ENCODE results near the gene TTLL8. TPM values are rescaled to one million over a fixed set of nuclear protein-coding genes. Genes with fewer than 3 reads are reported as not detected.

The TTLL8 gene
- total and polyA plus RNA-seq, 2 donors (not counting 3 experiments of a cell fraction or from before 2014, with no cell fraction given), result not detected

DNA sequence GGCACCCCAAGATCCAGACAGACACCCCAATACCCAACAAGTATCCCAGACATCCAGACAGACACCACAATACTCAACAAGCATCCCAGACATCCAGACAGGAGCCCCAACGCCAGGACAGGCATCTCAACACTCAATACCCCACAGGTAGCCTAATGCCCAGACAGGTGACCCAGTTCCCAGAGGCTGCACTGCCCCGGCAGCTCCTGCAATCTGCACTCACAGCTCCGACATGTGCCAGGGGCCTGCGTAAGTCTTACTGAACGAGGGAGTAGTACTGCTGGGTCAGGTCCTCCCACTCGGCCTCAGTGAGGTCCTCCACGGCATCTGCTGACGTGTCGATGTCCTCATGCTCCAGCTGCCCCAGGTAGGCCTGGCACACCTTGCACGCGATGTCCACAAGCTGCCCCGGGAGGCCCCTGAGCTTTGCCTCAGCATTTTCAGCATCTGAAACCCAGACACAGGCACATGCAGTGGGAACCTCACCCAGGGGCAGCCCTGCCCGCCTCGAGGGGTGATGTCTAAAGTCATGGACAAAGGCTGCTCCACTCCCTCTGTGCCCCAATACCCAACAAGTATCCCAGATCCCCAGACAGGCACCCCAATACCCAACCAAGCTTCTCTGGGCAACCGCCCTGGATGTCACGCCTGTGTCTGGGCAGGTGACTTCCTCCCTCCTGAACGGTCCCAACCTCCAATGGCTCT lies 16.6 kb downstream of the TTLL8 start:
- intact Hi-C loops (cut with micrococcal nuclease), result no loop called here
- Histone ChIP-seq H3K9ac (replicated peaks; ENCODE audit: extremely low read depth, insufficient read depth, low read length) (no peak overlapping the region), H2AFZ (ENCODE audit: low read depth, low read length) (no peak overlapping the region), H3K9me1 (replicated peaks; ENCODE audit: control insufficient read depth, extremely low read depth, insufficient read depth, low read length) (no peaks in the 10 kb centered on the region), H3K27ac (ENCODE audit: insufficient read depth, low read depth, low read length) (no peak overlapping the region), H4K20me1 (replicated peaks; ENCODE audit: control insufficient read depth, extremely low read depth, insufficient read depth, low read length) (no peaks in the 10 kb centered on the region), H3K36me3 (ENCODE audit: control insufficient read depth in 2 of 2, extremely low read depth in 1 of 2, insufficient read depth in 2 of 2, low read length in 2 of 2) (no peaks in the 10 kb centered on the region), H3K9me3 (replicated peaks; ENCODE audit: control insufficient read depth, insufficient read depth, low read length) (no peaks in the 10 kb centered on the region), H3K4me1 (ENCODE audit: control insufficient read depth, extremely low read depth, insufficient read depth, low read length) (no peaks in the 10 kb centered on the region), H3K79me2 (ENCODE audit: control insufficient read depth, insufficient read depth, low read length) (no peaks in the 10 kb centered on the region), H3K4me2 (ENCODE audit: insufficient read depth, low read length) (no peak overlapping the region), H3K4me3 (replicated peaks in 1 of 3; ENCODE audit: insufficient read depth in 1 of 3, low read depth in 1 of 3, low read length in 3 of 3) (no peak overlapping the region), H3K27me3 (ENCODE audit: control insufficient read depth in 2 of 2, insufficient read depth in 2 of 2, low read length in 2 of 2) (no peaks in the 10 kb centered on the region)
- no TSS peak for BruUV-seq (replicated peaks)
- FAIRE-seq (no peak), DNase-seq (ENCODE audit: low read depth, low spot score) (no peak)
- dilution Hi-C loops (cut with MboI; ENCODE audit: extremely low pct_ligation_motif_present, low sequenced_read_pairs), result no loop called here
- ChIA-PET CTCF (interaction anchor here (2.0 kb wide), 1 partner anchor 11 kb away, joined by 8 read pairs; no protein-coding TSS in a partner anchor), POLR2A (no interaction called here)
- TF ChIP-seq, protein P1, sequence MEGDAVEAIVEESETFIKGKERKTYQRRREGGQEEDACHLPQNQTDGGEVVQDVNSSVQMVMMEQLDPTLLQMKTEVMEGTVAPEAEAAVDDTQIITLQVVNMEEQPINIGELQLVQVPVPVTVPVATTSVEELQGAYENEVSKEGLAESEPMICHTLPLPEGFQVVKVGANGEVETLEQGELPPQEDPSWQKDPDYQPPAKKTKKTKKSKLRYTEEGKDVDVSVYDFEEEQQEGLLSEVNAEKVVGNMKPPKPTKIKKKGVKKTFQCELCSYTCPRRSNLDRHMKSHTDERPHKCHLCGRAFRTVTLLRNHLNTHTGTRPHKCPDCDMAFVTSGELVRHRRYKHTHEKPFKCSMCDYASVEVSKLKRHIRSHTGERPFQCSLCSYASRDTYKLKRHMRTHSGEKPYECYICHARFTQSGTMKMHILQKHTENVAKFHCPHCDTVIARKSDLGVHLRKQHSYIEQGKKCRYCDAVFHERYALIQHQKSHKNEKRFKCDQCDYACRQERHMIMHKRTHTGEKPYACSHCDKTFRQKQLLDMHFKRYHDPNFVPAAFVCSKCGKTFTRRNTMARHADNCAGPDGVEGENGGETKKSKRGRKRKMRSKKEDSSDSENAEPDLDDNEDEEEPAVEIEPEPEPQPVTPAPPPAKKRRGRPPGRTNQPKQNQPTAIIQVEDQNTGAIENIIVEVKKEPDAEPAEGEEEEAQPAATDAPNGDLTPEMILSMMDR (IDR thresholded peaks at IDR 0.05; ENCODE audit: extremely low read depth in 1 of 2, insufficient read depth in 1 of 2, low read depth in 1 of 2, low read length in 2 of 2), result no peak
- no peak for TF ChIP-seq GATA2 (IDR thresholded peaks at IDR 0.05; ENCODE audit: insufficient read depth, insufficient read length, low read depth, low read length)

DNA sequence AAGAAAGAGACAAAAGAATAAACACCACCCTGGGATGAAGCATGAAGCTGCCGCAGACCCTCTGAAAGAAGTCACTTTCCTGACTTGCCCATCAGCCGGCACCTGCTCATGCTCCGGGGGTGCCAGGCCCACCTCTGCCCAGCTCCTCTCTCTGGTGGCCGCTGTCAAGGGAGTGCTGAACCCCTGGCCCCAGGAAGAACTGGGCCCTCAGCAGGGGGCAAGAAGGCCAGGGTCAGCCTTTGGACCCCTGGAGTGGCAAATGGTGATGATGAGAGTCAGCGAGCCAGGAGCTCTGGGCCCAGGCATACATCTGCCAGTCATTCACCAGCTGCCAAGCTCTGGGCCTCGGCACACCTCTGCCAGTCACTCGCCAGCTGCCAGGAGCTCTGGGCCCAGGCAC lies 17.4 kb downstream of the TTLL8 start:
- CTCF ChIA-PET, result interaction anchor here (2.0 kb wide), 1 partner anchor 10 kb away, joined by 8 read pairs; no protein-coding TSS in a partner anchor
- H3K9me1 ChIP-seq (replicated peaks; ENCODE audit: control insufficient read depth, extremely low read depth, insufficient read depth, low read length), result no peaks in the 10 kb centered on the region
- H3K27me3 ChIP-seq (ENCODE audit: control insufficient read depth in 2 of 2, insufficient read depth in 2 of 2, low read length in 2 of 2), result no peaks in the 10 kb centered on the region
- intact Hi-C loops (cut with micrococcal nuclease), result no loop called here
- no peak overlapping the region for H3K27ac ChIP-seq (ENCODE audit: insufficient read depth, low read depth, low read length)
- BruUV-seq (replicated peaks), result no TSS peak
- no peak overlapping the region for H2AFZ ChIP-seq (ENCODE audit: low read depth, low read length)
- TF ChIP-seq JUN (IDR thresholded peaks at IDR 0.05; ENCODE audit: borderline replicate concordance, insufficient read depth, insufficient read length, low read depth) (no peak), MYC (IDR thresholded peaks at IDR 0.05; ENCODE audit: low read depth, low read length) (no peak), GATA2 (IDR thresholded peaks at IDR 0.05; ENCODE audit: insufficient read depth, insufficient read length, low read depth, low read length) (no peak), POLR2AphosphoS5 (IDR thresholded peaks at IDR 0.05; ENCODE audit: insufficient read depth, low read depth, low read length) (no peak), MAX (IDR thresholded peaks at IDR 0.05; ENCODE audit: insufficient read depth, insufficient read length) (no peak), FOS (IDR thresholded peaks at IDR 0.05; ENCODE audit: borderline replicate concordance, insufficient read depth, low read length) (no peak), EZH2 (IDR thresholded peaks at IDR 0.05; ENCODE audit: borderline replicate concordance, low read depth, low read length, severe bottlenecking) (no peak), POLR2A (IDR thresholded peaks at IDR 0.05; ENCODE audit: low read depth, low read length) (no peak)
- TF ChIP-seq, protein P1 (IDR thresholded peaks at IDR 0.05; ENCODE audit: extremely low read depth in 1 of 2, insufficient read depth in 1 of 2, low read depth in 1 of 2, low read length in 2 of 2), result no peak
- no peaks in the 10 kb centered on the region for H3K79me2 ChIP-seq (ENCODE audit: control insufficient read depth, insufficient read depth, low read length)
- no peaks in the 10 kb centered on the region for H3K36me3 ChIP-seq (ENCODE audit: control insufficient read depth in 2 of 2, extremely low read depth in 1 of 2, insufficient read depth in 2 of 2, low read length in 2 of 2)
- no peaks in the 10 kb centered on the region for H3K4me1 ChIP-seq (ENCODE audit: control insufficient read depth, extremely low read depth, insufficient read depth, low read length)
- FAIRE-seq (no peak), DNase-seq (ENCODE audit: low read depth, low spot score) (no peak)
- H3K9me3 ChIP-seq (replicated peaks; ENCODE audit: control insufficient read depth, insufficient read depth, low read length), result no peaks in the 10 kb centered on the region
- no peak overlapping the region for H3K9ac ChIP-seq (replicated peaks; ENCODE audit: extremely low read depth, insufficient read depth, low read length)
- dilution Hi-C loops (cut with MboI; ENCODE audit: extremely low pct_ligation_motif_present, low sequenced_read_pairs), result no loop called here
- no peak overlapping the region for H3K4me3 ChIP-seq (replicated peaks in 1 of 3; ENCODE audit: insufficient read depth in 1 of 3, low read depth in 1 of 3, low read length in 3 of 3)
- H4K20me1 ChIP-seq (replicated peaks; ENCODE audit: control insufficient read depth, extremely low read depth, insufficient read depth, low read length), result no peaks in the 10 kb centered on the region
- H3K4me2 ChIP-seq (ENCODE audit: insufficient read depth, low read length), result no peak overlapping the region
- POLR2A ChIA-PET, result no interaction called here
